GM23248 (cell line): ENCODE measurements around the gene CWC27. TPM values are rescaled to one million over a fixed set of nuclear protein-coding genes. Genes with fewer than 3 reads are reported as not detected.

Experiments used
- DNase-seq: peaks from one replicate; pipeline ENCODE4 v3.0.0-alpha.2; 2015
- H2AFZ ChIP-seq: fragments of 200-600 bp; sonication (generic); 2 replicates; pipeline ENCODE4 v1.6.1; 2016; ENCODE audit warnings: antibody characterized with exemption
- H3F3A ChIP-seq: fragments of 200-600 bp; sonication (generic); 2 replicates; pipeline ENCODE4 v1.6.1; 2016; ENCODE audit warnings: mild to moderate bottlenecking, antibody characterized with exemption, mixed run types; ENCODE audit not compliant: insufficient read depth
- H3K27ac ChIP-seq: fragments of 200-600 bp; sonication (generic); 2 replicates; pipeline ENCODE4 v1.5.1; 2016; ENCODE audit warnings: mild to moderate bottlenecking
- H3K27me3 ChIP-seq: fragments of 200-600 bp; sonication (generic); replicated peaks from 2 replicates; pipeline ENCODE4 v1.6.1; 2016; ENCODE audit warnings: mild to moderate bottlenecking; ENCODE audit not compliant: insufficient read depth
- H3K36me3 ChIP-seq: fragments of 200-600 bp; sonication (generic); 2 replicates; pipeline ENCODE4 v1.6.1; 2016; ENCODE audit warnings: low read depth, mild to moderate bottlenecking
- H3K4me1 ChIP-seq: fragments of 200-600 bp; sonication (generic); 2 replicates; pipeline ENCODE4 v1.6.1; 2016; ENCODE audit warnings: mild to moderate bottlenecking; ENCODE audit not compliant: insufficient read depth
- H3K4me2 ChIP-seq: fragments of 200-600 bp; sonication (generic); one replicate; pipeline ENCODE4 v1.6.1; 2016; ENCODE audit warnings: mild to moderate bottlenecking; ENCODE audit not compliant: unreplicated experiment
- H3K4me3 ChIP-seq: fragments of 200-600 bp; sonication (generic); 2 replicates; pipeline ENCODE4 v1.5.1; 2016; ENCODE audit warnings: mild to moderate bottlenecking
- H3K79me2 ChIP-seq: fragments of 200-600 bp; sonication (generic); 2 replicates; pipeline ENCODE4 v1.6.1; 2016; ENCODE audit warnings: mild to moderate bottlenecking; ENCODE audit not compliant: insufficient read depth
- H3K9ac ChIP-seq: fragments of 200-600 bp; sonication (generic); 2 replicates; pipeline ENCODE4 v1.6.1; 2016; ENCODE audit warnings: mild to moderate bottlenecking
- H3K9me2 ChIP-seq: fragments of 200-600 bp; sonication (generic); 2 replicates; pipeline ENCODE4 v1.6.1; 2016; ENCODE audit warnings: mixed run types, mild to moderate bottlenecking, moderate library complexity; ENCODE audit not compliant: insufficient read depth
- H3K9me3 ChIP-seq: fragments of 200-600 bp; sonication (generic); one replicate; pipeline ENCODE4 v1.6.1; 2017; ENCODE audit warnings: low read depth
- H4K20me1 ChIP-seq: fragments of 200-600 bp; sonication (generic); 2 replicates; pipeline ENCODE4 v1.6.0; 2016; ENCODE audit not compliant: insufficient read depth
- EZH2 ChIP-seq: fragments of 200-600 bp; sonication (generic); IDR thresholded peaks from 2 replicates; pipeline ENCODE4 v1.6.1; 2018; ENCODE audit warnings: antibody characterized with exemption, mild to moderate bottlenecking; ENCODE audit not compliant: insufficient read depth, poor library complexity, severe bottlenecking
- EZH2phosphoT487 ChIP-seq: fragments of 200-600 bp; sonication (generic); IDR thresholded peaks from 2 replicates; pipeline ENCODE4 v1.6.1; 2018; ENCODE audit warnings: antibody characterized with exemption, moderate library complexity, mild to moderate bottlenecking, low read depth; ENCODE audit not compliant: insufficient read depth
- WGBS, 2 experiments: methylation state at CpG; one replicate each; pipeline ENCODE4 v1.1.6; 2015 to 2017; ENCODE audit warnings: low lambda C conversion rate in 2 of 2, low coverage in 1 of 2; ENCODE audit errors: missing lambda C conversion rate in 2 of 2; 5-methylcytosine and 5-hydroxymethylcytosine counted together
- in situ Hi-C: fragments of 300-500 bp; cut with MboI; formaldehyde crosslinking; loops from 2 replicates; pipeline ENCODE4 v1.15.0; 2020
- polyA plus RNA-seq: library from polyadenylated mRNA; unstranded; fragments of >200 nt; fragmentation: Nextera tagmentation; extraction: Ambion mirVana; gene quantifications from 2 replicates; pipeline ENCODE4 v1.2.1, GENCODE V29; 2016
- total RNA-seq: library from RNA; depleted of rRNA; stranded (reverse); fragments of >200 nt; shearing (Covaris generic); gene quantifications from 2 replicates; pipeline ENCODE4 v1.2.3, GENCODE V29; 2014

CWC27 gene
- total and polyA plus RNA-seq, 2 experiments from 2014 or later = 22.7 to 30.5 TPM

DNA sequence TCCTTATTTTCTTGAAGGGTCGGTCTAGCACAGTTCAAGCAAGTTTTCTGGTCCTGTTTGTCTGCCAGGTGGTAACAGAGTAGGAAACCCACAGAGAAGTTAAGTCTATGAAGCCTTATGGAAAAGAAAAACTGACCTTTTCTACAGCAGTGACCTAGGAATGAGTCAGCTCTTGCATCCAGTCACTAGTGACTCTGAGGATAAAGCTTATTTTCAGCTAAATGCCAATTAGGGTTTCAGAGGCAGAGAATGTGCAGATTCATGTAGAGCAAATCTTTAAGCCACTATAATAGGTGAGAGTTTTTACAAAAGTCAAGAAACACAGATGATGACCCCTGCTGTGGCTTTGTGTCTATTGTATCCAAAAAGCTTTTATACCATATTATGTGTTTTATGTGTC, 100.7 kb downstream of the CWC27 start:
- H3K9me3 ChIP-seq = no peaks in the 10 kb centered on the region
- H3K27ac ChIP-seq = peak overlapping the region; percentile 56
- H3K79me2 ChIP-seq = no peaks in the 10 kb centered on the region
- H3K36me3 ChIP-seq = no peaks in the 10 kb centered on the region
- no peaks in the 10 kb centered on the region for H3K9me2 ChIP-seq
- H3K9ac ChIP-seq = peak overlapping the region; percentile 24; the same call in 1 of the 2 replicates
- no peaks in the 10 kb centered on the region for H4K20me1 ChIP-seq
- peak; percentile 85 for DNase-seq
- WGBS, 2 experiments = 30 to 43% methylated on average over 1 of the region's 1 CpG
- H3K27me3 ChIP-seq = no peaks in the 10 kb centered on the region
- no peak overlapping the region for H3K4me3 ChIP-seq
- H2AFZ ChIP-seq = peak overlapping the region; percentile 10; the same call in 1 of the 2 replicates
- TF ChIP-seq EZH2 (no peak), EZH2phosphoT487 (no peak)
- H3K4me1 ChIP-seq = peaks cover 17% of the 10 kb centered on the region
- peaks cover 19% of the 10 kb centered on the region for H3F3A ChIP-seq
- in situ Hi-C loops = no loop called here
- peak overlapping the region; percentile 34 for H3K4me2 ChIP-seq

- no peak overlapping the region for H3K27ac ChIP-seq
- peaks cover 17% of the 10 kb centered on the region for H3K4me1 ChIP-seq
- in situ Hi-C loops = no loop called here
- no peaks in the 10 kb centered on the region for H3K36me3 ChIP-seq
- H3K4me2 ChIP-seq = no peak overlapping the region
- no peak overlapping the region for H3K4me3 ChIP-seq
- no peaks in the 10 kb centered on the region for H3K79me2 ChIP-seq
- H3F3A ChIP-seq = peaks cover 19% of the 10 kb centered on the region
- no peak overlapping the region for H3K9ac ChIP-seq
- no peak for TF ChIP-seq EZH2phosphoT487
- no peak for TF ChIP-seq EZH2
- no peaks in the 10 kb centered on the region for H4K20me1 ChIP-seq
- peak; percentile 47 for DNase-seq
- H3K9me3 ChIP-seq = no peaks in the 10 kb centered on the region
- no peaks in the 10 kb centered on the region for H3K27me3 ChIP-seq
- H2AFZ ChIP-seq = no peak overlapping the region
- H3K9me2 ChIP-seq = no peaks in the 10 kb centered on the region
- WGBS, 2 experiments = 90% methylated on average over 1 of the region's 1 CpG
These were observed 103.3 kb downstream of the CWC27 start for GRCh38 chr5:64872044-64872443.

DNA sequence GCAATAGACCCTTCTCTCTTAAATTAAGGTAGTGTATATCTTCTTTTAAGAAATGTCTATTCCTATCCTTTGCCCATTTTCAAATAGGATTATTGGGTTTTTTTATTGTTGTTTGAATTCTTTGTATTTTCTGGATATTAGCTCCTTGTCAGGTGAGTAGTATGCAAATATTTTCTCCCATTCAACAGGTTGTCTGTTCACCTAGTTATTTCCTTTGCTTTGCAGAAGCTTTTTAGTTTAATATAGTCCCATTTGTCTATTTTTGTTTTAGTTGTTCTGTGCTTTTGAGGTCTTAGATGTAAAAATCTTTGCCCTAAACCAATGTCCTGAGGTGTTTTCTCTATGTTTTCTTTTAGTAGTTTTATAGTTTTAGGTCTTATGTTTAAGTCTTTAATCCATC, 104.7 kb downstream of the CWC27 start:
- Histone ChIP-seq H4K20me1 (no peaks in the 10 kb centered on the region), H3K27me3 (no peaks in the 10 kb centered on the region), H3K4me3 (no peak overlapping the region), H3K36me3 (no peaks in the 10 kb centered on the region), H3K4me2 (no peak overlapping the region), H3K9ac (no peak overlapping the region), H3K4me1 (peaks cover 17% of the 10 kb centered on the region), H3K9me2 (no peaks in the 10 kb centered on the region), H3K79me2 (no peaks in the 10 kb centered on the region), H3K9me3 (no peaks in the 10 kb centered on the region), H3K27ac (no peak overlapping the region), H2AFZ (no peak overlapping the region), H3F3A (peaks cover 18% of the 10 kb centered on the region)
- TF ChIP-seq EZH2phosphoT487 (no peak), EZH2 (no peak)
- in situ Hi-C loops = no loop called here
- no peak for DNase-seq

GRCh38 chr5:64874753-64875152, 106.0 kb downstream of the CWC27 start:
- no peak for DNase-seq
- H4K20me1 ChIP-seq = no peaks in the 10 kb centered on the region

DNA sequence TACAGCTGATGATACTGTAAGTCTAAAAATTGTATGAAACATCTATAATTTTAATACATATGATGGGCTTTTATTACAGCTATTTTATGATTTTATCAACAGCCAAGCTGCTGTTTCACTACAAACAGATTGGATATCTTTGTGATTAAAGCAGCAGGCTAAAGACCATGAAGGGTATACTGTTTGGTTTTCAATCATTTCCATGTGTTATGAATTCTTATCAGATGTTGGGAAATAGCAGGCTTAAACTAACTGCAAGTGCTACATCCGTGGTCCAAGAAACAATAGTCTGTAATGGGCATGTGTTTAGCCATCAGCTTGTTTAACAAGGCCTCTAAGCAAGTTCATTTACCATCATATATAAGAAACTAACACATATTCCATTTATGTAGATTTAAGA, 107.5 kb downstream of the CWC27 start:
- H3K9me3 ChIP-seq = no peaks in the 10 kb centered on the region
- H3K27ac ChIP-seq = no peak overlapping the region
- no peak overlapping the region for H2AFZ ChIP-seq
- H3K79me2 ChIP-seq = no peaks in the 10 kb centered on the region
- no peak overlapping the region for H3K4me2 ChIP-seq
- H3K27me3 ChIP-seq = no peaks in the 10 kb centered on the region
- 7 to 14% methylated on average over 1 of the region's 1 CpG for WGBS, 2 experiments
- H3K4me1 ChIP-seq = no peaks in the 10 kb centered on the region
- no peak for TF ChIP-seq EZH2phosphoT487
- TF ChIP-seq EZH2 = no peak
- in situ Hi-C loops = no loop called here
- H4K20me1 ChIP-seq = no peaks in the 10 kb centered on the region
- H3K9ac ChIP-seq = no peak overlapping the region
- no peak overlapping the region for H3K4me3 ChIP-seq
- DNase-seq = no peak
- H3F3A ChIP-seq = peaks cover 5% of the 10 kb centered on the region; the same call in 1 of the 2 replicates
- no peaks in the 10 kb centered on the region for H3K9me2 ChIP-seq
- no peaks in the 10 kb centered on the region for H3K36me3 ChIP-seq

More at GRCh38 chr5:64874753-64875152, 106.0 kb downstream of the CWC27 start:
- H3K4me3 ChIP-seq = no peak overlapping the region
- H3K36me3 ChIP-seq = no peaks in the 10 kb centered on the region
- peaks cover 5% of the 10 kb centered on the region for H3K4me1 ChIP-seq
- no peaks in the 10 kb centered on the region for H3K27me3 ChIP-seq
- H3K79me2 ChIP-seq = no peaks in the 10 kb centered on the region
- no peak for TF ChIP-seq EZH2
- TF ChIP-seq EZH2phosphoT487 = no peak
- peaks cover 7% of the 10 kb centered on the region; the same call in 1 of the 2 replicates for H3F3A ChIP-seq
- H3K27ac ChIP-seq = no peak overlapping the region
- H3K9me2 ChIP-seq = no peaks in the 10 kb centered on the region
- no peak overlapping the region for H2AFZ ChIP-seq
- H3K4me2 ChIP-seq = no peak overlapping the region
- H3K9me3 ChIP-seq = no peaks in the 10 kb centered on the region
- no peak overlapping the region for H3K9ac ChIP-seq
- in situ Hi-C loops = no loop called here
